ENCODE results near the gene HESX1.

HESX1 gene

GRCh38 chr3:57166660-57167059 lies 33.1 kb downstream of the HESX1 start:
- no peak for DNase-seq

GRCh38 chr3:57165641-57166040 lies 34.1 kb downstream of the HESX1 start:
- no peak for DNase-seq

GRCh38 chr3:57164657-57165573 lies 34.9 kb downstream of the HESX1 start, which contains the start of gene IL17RD:
IL17RD (minus strand) TSS chr3:57165353; CDS start chr3:57165286, 67 bp downstream.
- no peak for DNase-seq

- DNase-seq: no peak
These were observed 35.5 kb downstream of the HESX1 start for GRCh38 chr3:57164217-57164656.

- no peak for DNase-seq
These were observed 36.0 kb downstream of the HESX1 start for GRCh38 chr3:57163751-57164150.

GRCh38 chr3:57161915-57162314 lies 37.9 kb downstream of the HESX1 start:
- no peak for DNase-seq

- DNase-seq: no peak
These were observed 38.8 kb downstream of the HESX1 start for GRCh38 chr3:57160765-57161538.

GRCh38 chr3:57160076-57160764 lies 39.6 kb downstream of the HESX1 start:
- DNase-seq: no peak

GRCh38 chr3:57158813-57159738 lies 40.7 kb downstream of the HESX1 start:
- DNase-seq: no peak

- peak; percentile 34 for DNase-seq
These were observed 41.5 kb downstream of the HESX1 start for GRCh38 chr3:57158325-57158724.

GRCh38 chr3:57157545-57157944 lies 42.2 kb downstream of the HESX1 start:
- DNase-seq: no peak

- DNase-seq: no peak
These were observed 44.5 kb downstream of the HESX1 start for GRCh38 chr3:57155310-57155643.

GRCh38 chr3:57154470-57155309 lies 45.1 kb downstream of the HESX1 start:
- no peak for DNase-seq

- no peak for DNase-seq
These were observed 47.3 kb downstream of the HESX1 start for GRCh38 chr3:57152151-57153143.

GRCh38 chr3:57151749-57152148 lies 48.0 kb downstream of the HESX1 start:
- DNase-seq: no peak

- DNase-seq: no peak
These were observed 48.7 kb downstream of the HESX1 start for GRCh38 chr3:57151021-57151449.

GRCh38 chr3:57150113-57150581 lies 49.6 kb downstream of the HESX1 start:
- no peak for DNase-seq
